Measurements from ENCODE around the gene PCDHGB3. TPM values are rescaled to one million over a fixed set of nuclear protein-coding genes. Genes with fewer than 3 reads are reported as not detected.
"Not testable (repeated sequence)": the region's sequence is repeated elsewhere in the genome, so short reads cannot be mapped to it uniquely, and the experiment has no call there.

Gene PCDHGB3
- total RNA-seq, 1 donor from 2014 or later, result 1.3 TPM

DNA sequence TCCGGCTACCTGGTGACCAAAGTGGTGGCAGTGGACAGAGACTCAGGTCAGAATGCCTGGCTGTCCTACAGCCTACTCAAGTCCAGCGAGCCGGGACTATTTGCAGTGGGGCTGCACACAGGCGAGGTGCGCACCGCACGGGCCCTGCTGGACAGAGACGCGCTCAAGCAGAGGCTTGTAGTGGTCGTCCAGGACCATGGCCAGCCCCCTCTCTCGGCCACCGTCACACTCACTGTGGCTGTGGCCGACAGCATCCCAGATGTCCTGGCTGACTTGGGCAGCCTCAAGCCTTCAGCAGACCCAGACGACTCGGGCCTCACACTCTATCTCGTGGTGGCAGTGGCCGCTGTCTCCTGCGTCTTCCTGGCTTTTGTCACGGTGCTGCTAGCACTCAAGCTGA lies 13.1 kb upstream of the PCDHGB3 start:
- no peak for DNase-seq (ENCODE audit: low read depth, low spot score)

DNA sequence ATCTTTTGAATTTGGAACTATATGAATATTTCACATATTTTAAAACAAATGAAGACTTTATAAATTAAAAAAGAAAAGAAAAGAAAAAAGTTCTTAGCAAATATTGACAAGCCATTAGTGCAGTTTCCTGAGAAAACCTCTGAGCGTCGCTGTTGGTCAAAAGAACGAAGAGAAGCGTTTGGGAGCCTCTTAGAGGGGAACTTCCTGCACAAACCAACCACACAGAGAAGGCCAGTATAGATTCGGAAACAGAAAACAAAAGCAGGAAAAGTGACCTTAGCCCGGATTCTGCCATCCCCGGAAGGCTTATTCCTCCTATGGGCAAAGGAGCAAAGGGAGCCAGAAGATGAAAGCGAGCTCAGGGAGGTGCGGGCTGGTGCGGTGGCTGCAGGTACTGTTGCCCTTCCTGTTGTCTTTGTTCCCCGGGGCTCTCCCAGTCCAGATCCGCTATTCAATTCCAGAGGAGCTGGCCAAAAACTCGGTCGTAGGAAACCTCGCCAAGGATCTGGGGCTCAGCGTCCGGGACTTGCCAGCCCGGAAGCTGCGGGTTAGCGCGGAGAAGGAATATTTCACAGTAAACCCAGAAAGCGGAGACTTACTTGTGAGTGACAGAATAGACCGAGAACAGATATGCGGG lies 10.1 kb upstream of the PCDHGB3 start, which contains the start of gene PCDHGB2:
Gene PCDHGB2, plus strand, starts transcription at position 205 of the 637 bp plus-strand sequence. Its CDS starts 142 bp downstream, at position 347.
- no peak for DNase-seq (ENCODE audit: low read depth, low spot score)

DNA sequence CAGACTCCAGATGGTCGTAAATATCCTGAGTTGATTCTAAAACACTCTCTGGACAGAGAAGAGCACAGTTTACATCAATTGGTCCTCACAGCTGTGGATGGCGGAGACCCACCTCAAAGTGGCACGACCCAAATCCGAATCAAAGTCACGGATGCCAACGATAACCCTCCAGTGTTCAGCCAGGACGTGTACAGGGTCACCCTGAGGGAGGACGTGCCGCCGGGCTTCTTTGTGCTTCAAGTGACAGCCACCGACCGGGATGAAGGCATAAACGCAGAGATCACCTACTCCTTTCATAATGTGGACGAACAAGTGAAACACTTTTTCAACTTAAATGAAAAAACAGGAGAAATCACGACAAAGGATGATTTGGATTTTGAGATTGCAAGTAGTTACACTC lies 9.4 kb upstream of the PCDHGB3 start:
- DNase-seq (ENCODE audit: low read depth, low spot score), result no peak

DNA sequence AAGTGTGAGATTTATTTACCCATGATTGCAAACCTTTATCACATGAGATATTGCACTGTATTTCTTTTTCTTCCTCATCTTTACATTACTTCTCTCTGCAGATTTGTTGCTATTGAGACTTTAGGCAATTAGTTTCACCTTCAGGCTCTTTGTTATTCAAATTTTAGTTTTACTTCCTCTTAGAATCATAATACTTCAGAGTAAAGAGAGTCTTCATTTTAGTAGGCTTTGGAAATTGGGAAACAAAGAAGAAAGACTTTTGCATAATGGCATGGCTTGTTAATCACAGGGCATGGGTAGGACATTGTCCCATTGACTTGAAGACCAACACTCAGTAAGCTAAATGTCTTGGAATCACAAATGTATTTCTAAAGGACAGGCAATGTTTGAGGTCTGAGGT lies 7.3 kb upstream of the PCDHGB3 start:
- DNase-seq (ENCODE audit: low read depth, low spot score), result no peak

DNA sequence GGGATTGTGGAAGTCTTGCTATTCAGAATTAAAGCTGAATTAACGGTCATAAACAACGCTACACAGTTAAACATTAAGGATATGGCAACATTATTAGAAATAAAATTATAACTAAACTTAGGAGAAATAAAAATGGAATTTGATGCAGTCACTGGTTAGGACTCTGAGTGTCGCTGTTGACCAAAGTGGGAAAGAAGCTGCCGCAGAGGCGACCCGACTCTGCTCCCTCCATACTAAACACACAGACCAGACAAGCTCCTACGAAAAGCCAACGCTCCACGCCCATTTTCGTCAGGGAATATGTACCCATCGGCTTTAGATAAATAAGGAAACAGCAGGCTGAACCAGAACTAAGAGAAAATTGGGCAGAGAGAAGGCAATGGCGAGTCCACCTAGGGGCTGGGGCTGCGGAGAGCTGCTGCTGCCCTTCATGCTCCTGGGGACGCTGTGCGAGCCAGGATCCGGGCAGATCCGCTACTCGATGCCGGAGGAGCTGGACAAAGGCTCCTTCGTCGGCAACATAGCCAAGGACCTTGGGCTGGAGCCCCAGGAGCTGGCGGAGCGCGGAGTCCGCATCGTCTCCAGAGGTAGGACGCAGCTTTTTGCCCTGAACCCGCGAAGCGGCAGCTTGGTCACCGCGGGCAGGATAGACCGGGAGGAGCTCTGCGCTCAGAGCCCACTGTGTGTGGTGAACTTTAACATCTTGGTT lies 5.9 kb upstream of the PCDHGB3 start, which contains the start of gene PCDHGA5:
Gene PCDHGA5, plus strand, starts transcription at position 211 of the 709 bp plus-strand sequence. Its CDS starts 169 bp downstream, at position 380.
- DNase-seq (ENCODE audit: low read depth, low spot score), result no peak

DNA sequence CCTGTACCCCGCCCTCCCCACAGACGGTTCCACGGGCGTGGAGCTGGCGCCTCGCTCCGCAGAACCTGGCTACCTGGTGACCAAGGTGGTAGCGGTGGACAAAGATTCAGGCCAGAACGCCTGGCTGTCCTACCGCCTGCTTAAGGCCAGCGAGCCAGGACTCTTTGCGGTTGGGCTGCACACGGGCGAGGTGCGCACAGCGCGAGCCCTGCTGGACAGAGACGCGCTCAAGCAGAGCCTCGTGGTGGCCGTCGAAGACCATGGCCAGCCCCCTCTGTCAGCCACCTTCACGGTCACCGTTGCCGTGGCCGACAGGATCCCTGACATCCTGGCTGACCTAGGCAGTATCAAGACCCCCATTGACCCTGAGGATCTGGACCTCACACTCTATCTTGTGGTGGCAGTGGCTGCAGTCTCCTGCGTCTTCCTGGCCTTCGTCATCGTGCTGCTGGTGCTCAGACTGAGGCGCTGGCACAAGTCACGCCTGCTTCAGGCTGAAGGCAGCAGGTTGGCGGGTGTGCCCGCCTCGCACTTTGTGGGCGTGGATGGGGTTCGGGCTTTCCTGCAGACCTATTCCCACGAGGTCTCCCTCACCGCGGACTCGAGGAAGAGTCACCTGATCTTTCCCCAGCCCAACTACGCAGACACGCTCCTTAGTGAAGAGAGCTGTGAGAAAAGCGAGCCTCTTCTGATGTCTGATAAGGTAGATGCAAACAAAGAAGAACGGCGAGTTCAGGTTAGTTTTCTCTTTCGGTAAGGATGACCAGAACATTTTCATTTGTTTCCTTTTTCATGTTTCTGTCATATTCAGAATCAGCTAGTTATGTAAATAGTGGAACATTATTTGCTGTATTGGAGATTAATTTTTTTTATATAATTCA lies 3.8 kb upstream of the PCDHGB3 start:
- DNase-seq (ENCODE audit: low read depth, low spot score), result no peak

DNA sequence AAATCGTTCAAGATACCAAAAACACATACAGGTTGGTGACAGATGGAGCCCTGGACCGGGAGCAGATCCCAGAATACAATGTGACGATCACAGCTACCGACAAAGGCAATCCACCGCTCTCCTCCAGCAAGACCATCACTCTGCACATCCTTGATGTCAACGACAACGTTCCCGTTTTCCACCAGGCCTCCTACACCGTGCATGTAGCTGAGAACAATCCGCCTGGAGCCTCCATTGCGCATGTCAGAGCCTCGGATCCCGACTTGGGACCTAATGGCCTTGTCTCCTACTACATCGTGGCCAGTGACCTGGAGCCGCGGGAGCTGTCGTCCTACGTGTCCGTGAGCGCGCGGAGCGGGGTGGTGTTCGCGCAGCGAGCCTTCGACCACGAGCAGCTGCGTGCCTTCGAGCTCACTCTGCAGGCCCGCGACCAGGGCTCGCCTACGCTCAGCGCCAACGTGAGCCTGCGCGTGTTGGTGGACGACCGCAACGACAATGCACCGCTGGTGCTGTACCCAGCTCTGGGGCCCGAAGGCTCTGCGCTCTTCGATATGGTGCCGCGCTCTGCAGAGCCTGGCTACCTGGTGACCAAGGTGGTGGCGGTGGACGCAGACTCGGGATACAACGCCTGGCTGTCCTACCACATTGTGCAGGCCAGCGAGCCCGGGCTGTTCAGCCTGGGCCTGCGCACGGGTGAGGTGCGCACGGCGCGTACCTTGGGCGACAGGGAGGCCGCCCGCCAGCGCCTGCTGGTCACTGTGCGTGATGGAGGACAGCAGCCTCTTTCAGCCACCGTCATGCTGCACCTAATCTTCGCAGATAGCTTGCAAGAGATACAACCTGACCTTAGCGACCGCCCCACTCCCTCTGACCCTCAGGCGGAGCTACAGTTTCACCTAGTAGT lies 1.8 kb downstream of the PCDHGB3 start:
- no peak for DNase-seq (ENCODE audit: low read depth, low spot score)

DNA sequence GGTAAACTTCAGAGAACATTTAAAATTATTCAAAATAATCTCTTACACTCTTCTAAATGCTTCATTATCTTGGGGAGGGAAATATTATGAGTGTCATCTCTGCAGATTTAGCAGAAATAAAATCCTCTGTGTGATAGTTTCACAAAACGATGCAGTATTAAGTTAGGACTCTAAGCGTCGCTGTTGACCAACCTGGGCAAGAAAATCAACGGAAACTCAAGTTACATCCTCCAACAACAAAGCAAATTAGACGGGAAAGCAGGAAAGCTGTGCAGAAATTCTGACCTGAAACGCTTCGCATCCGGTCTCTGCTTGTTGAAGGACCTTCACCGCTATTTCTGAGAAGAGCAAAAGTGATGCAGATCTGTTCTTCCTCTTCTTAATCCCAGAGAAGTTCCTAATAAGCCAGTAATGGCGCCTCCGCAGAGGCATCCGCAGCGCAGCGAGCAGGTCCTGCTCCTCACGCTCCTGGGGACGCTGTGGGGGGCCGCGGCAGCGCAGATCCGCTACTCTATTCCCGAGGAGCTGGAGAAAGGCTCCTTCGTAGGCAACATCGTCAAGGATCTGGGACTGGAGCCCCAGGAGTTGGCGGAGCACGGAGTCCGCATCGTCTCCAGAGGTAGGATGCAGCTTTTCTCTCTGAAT lies 3.8 kb downstream of the PCDHGB3 start, which contains the start of gene PCDHGA6:
Gene PCDHGA6, plus strand, starts transcription at position 219 of the 645 bp plus-strand sequence. Its CDS starts 193 bp downstream, at position 412.
- DNase-seq (ENCODE audit: low read depth, low spot score), result no peak

DNA sequence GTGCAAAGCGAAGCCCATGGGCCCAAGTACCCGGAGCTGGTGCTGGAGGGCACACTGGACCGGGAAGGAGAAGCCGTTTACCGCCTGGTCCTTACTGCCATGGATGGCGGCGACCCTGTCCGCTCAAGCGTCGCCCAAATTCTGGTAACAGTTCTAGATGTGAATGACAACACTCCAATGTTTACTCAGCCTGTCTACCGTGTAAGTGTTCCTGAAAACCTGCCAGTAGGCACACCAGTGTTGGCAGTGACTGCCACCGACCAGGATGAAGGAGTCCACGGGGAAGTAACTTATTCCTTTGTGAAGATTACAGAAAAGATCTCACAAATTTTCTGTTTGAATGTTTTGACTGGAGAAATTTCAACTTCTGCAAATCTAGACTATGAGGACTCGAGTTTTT lies 4.6 kb downstream of the PCDHGB3 start:
- DNase-seq (ENCODE audit: low read depth, low spot score), result no peak

DNA sequence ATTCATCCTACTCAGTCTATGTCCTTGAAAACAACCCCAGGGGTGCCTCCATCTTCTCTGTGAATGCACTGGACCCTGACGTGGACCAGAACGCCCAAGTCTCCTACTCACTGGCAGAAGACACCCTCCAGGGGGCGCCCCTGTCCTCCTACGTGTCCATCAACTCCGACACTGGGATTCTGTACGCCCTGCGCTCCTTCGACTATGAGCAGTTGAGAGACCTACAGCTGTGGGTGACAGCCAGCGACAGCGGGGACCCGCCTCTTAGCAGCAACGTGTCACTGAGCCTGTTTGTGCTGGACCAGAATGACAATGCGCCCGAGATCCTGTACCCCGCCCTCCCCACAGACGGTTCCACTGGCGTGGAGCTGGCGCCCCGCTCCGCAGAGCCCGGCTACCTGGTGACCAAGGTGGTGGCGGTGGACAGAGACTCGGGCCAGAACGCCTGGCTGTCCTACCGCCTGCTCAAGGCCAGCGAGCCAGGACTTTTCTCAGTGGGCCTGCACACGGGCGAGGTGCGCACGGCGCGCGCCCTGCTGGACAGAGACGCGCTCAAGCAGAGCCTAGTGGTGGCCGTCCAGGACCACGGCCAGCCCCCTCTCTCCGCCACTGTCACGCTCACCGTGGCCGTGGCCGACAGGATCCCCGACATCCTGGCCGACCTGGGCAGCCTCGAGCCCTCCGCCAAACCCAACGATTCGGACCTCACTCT lies 5.6 kb downstream of the PCDHGB3 start:
- not testable (repeated sequence) for DNase-seq (ENCODE audit: low read depth, low spot score)

DNA sequence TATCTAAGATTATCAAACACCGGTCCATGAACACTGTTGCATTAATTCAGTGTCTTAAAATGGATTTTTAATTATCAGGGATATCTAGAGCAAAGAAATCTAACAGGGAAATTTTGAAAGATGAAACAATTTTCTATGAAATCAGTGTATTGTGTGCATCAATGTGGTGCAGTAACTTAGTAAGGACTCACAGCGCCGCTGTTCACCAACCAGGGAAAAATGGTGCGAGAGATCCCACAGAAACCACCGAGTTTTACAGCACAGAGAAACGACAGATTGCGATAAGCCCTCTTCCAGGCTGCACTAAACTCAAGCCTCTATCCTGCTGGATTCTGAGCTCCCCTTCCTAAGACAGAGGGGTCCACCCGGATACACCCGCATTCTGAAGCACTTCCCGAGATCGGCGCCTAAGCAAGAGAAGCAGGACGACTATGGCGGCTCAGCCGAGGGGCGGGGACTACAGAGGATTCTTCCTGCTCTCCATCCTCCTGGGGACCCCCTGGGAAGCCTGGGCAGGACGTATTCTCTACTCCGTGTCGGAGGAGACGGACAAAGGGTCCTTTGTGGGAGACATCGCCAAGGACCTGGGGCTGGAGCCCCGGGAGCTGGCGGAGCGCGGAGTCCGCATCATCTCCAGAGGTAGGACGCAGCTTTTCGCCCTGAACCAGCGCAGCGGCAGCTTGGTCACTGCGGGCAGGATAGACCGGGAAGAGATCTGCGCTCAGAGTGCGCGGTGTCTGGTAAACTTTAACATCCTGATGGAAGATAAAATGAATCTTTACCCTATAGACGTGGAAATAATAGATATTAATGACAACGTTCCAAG lies 12.6 kb downstream of the PCDHGB3 start, which contains the start of gene PCDHGA7:
Gene PCDHGA7, plus strand, starts transcription at position 274 of the 826 bp plus-strand sequence. Its CDS starts 158 bp downstream, at position 432.
- no peak for DNase-seq (ENCODE audit: low read depth, low spot score)

DNA sequence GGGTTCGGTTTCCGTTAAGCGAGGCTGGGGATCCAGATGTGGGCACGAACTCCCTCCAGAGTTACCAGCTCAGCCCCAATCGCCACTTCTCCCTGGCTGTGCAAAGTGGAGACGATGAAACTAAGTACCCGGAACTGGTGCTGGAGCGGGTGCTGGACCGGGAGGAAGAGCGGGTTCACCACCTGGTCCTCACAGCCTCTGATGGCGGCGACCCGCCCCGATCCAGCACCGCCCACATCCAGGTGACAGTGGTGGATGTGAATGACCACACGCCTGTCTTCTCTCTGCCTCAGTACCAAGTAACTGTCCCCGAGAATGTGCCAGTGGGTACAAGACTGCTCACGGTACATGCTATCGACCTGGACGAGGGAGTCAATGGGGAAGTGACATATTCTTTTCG lies 13.3 kb downstream of the PCDHGB3 start:
- DNase-seq (ENCODE audit: low read depth, low spot score), result no peak

DNA sequence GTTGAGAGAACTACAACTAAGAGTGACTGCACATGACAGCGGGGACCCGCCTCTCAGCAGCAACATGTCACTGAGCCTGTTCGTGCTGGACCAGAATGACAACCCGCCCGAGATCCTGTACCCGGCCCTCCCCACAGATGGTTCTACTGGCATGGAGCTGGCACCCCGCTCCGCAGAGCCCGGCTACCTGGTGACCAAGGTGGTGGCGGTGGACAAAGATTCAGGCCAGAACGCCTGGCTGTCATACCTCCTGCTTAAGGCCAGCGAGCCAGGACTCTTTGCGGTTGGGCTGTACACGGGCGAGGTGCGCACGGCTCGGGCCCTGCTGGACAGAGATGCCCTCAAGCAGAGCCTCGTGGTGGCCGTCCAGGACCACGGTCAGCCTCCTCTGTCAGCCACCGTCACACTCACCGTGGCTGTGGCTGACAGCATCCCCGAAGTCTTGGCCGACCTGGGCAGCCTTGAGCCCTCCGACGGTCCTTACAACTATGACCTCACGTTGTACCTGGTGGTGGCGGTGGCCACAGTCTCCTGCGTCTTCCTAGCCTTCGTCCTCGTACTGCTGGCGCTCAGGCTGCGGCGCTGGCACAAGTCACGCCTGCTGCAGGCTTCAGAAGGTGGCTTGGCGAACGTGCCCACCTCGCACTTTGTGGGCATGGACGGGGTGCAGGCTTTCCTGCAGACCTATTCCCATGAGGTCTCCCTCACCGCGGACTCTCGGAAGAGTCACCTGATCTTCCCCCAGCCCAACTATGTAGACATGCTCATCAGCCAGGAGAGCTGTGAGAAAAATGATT lies 14.6 kb downstream of the PCDHGB3 start:
- no peak for DNase-seq (ENCODE audit: low read depth, low spot score)

DNA sequence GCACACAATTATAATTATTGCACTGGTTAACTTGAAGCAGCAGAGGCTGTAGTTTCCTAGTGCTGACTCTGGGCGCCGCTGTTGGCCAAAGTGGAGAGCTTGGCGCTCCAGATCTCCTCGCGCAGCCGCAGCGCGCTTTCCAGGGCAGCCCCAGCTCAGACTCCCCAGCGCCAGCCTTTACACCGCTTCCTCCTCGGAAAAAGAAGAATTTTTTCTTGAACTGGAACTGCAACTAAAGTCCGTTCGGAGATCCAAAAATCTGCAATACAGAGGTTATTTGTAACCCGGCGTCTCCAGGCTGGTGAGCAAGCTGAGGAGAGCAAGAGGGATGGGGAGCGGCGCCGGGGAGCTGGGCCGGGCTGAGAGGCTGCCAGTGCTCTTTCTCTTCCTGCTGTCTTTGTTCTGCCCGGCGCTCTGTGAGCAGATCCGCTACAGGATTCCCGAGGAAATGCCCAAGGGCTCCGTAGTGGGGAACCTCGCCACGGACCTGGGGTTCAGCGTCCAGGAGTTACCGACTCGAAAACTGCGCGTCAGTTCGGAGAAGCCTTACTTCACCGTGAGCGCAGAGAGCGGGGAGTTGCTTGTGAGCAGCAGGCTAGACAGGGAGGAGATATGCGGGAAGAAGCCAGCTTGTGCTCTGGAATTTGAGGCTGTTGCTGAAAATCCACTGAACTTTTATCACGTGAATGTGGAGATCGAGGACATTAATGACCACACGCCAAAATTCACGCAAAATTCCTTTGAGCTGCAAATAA lies 17.7 kb downstream of the PCDHGB3 start, which contains the start of gene PCDHGB4:
Gene PCDHGB4, plus strand, starts transcription at position 142 of the 755 bp plus-strand sequence. Its CDS starts 187 bp downstream, at position 329.
- DNase-seq (ENCODE audit: low read depth, low spot score), result not testable (repeated sequence)

DNA sequence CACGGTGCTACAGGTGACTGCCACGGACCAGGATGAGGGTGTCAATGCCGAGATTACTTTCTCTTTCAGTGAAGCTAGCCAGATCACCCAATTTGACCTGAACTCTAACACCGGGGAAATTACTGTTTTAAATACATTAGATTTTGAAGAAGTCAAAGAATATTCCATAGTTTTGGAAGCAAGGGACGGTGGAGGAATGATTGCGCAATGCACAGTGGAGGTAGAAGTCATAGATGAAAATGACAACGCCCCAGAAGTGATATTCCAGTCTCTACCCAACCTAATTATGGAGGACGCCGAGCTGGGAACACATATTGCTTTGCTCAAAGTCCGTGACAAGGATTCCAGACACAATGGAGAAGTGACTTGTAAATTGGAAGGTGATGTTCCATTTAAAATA lies 18.6 kb downstream of the PCDHGB3 start:
- no peak for DNase-seq (ENCODE audit: low read depth, low spot score)

DNA sequence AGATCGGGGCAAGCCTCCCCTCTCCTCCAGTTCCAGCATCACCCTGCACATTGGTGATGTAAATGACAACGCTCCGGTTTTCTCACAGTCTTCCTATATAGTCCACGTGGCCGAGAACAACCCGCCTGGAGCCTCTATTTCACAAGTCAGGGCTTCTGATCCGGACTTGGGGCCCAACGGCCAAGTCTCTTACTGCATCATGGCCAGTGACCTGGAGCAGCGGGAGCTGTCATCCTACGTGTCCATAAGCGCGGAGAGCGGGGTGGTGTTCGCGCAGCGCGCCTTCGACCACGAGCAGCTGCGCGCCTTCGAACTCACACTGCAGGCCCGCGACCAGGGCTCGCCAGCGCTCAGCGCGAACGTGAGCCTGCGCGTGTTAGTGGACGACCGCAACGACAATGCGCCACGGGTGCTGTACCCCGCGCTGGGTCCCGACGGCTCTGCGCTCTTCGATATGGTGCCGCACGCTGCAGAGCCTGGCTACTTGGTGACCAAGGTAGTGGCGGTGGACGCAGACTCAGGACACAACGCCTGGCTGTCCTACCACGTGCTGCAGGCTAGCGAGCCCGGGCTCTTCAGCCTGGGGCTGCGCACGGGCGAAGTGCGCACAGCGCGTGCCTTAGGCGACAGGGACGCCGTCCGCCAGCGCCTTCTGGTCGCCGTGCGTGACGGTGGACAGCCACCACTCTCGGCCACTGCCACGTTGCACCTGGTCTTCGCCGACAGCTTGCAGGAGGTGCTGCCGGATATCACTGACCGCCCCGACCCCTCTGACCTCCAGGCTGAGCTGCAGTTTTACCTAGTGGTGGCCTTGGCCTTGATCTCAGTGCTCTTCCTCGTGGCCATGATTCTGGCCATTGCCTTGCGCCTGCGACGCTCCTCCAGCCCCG lies 19.4 kb downstream of the PCDHGB3 start:
- no peak for DNase-seq (ENCODE audit: low read depth, low spot score)

Data from pulmonary artery endothelial cell (primary cell).